Endothelial cell of umbilical vein (primary cell): ENCODE measurements around the gene PRDX1.
A peak's percentile ranks its signal among the peaks of the same experiment; 100 is the strongest.

ENCODE experiments used
- CTCF ChIP-seq, 2 donors: IDR thresholded peaks; 1 replicate in 1 of 2; 2 replicates in 1 of 2; pipeline ENCODE4 v1.5.1; 2011; ENCODE audit warnings: low read length in 2 of 2, mild to moderate bottlenecking in 2 of 2, moderate library complexity in 2 of 2, control low read depth in 1 of 2, inconsistent platforms in 1 of 2, low read depth in 1 of 2; ENCODE audit not compliant: insufficient read depth in 1 of 2; ENCODE audit errors: extremely low read depth in 1 of 2
- EZH2 ChIP-seq: IDR thresholded peaks from 2 replicates; pipeline ENCODE4 v1.6.1; 2012; ENCODE audit warnings: borderline replicate concordance, low read depth, mild to moderate bottlenecking, moderate library complexity, low read length, inconsistent platforms; ENCODE audit not compliant: severe bottlenecking
- FOS ChIP-seq: IDR thresholded peaks from 2 replicates; pipeline ENCODE4 v1.6.1; 2011; ENCODE audit warnings: mild to moderate bottlenecking, low read length, moderate library complexity, borderline replicate concordance; ENCODE audit not compliant: insufficient read depth
- GATA2 ChIP-seq: IDR thresholded peaks from 2 replicates; pipeline ENCODE4 v1.7.0; 2011; ENCODE audit warnings: low read depth, mild to moderate bottlenecking, moderate library complexity, mixed read lengths, low read length; ENCODE audit not compliant: insufficient read length, insufficient read depth
- MAX ChIP-seq: IDR thresholded peaks from 2 replicates; pipeline ENCODE4 v1.6.1; 2011; ENCODE audit not compliant: insufficient read depth, insufficient read length
- MYC ChIP-seq: IDR thresholded peaks from one replicate; pipeline ENCODE4 v1.6.1; 2011; ENCODE audit warnings: mild to moderate bottlenecking, low read depth, low read length
- POLR2A ChIP-seq: IDR thresholded peaks from 2 replicates; pipeline ENCODE4 v1.6.1; 2012; ENCODE audit warnings: low read depth, mild to moderate bottlenecking, control low read depth, low read length
- POLR2AphosphoS5 ChIP-seq: IDR thresholded peaks from 2 replicates; pipeline ENCODE4 v1.6.1; 2012; ENCODE audit warnings: low read depth, mild to moderate bottlenecking, control low read depth, low read length, moderate library complexity; ENCODE audit not compliant: insufficient read depth

GRCh38 chr1:45521413-45522323, at the start of gene PRDX1:
- TF ChIP-seq CTCF (IDR thresholded peaks at IDR 0.05; ENCODE audit: extremely low read depth in 1 of 2, insufficient read depth in 1 of 2, low read depth in 1 of 2, low read length in 2 of 2) (no peak), POLR2AphosphoS5 (peak; percentile 100), EZH2 (no peak), MAX (no peak), POLR2A (peak; percentile 100), MYC (no peak), GATA2 (no peak), FOS (peak; percentile 23)
